ENCODE data around the gene ZNF630.
"Not testable (repeated sequence)": the region's sequence is repeated elsewhere in the genome, so short reads cannot be mapped to it uniquely, and the experiment has no call there.

The ZNF630 gene

DNA sequence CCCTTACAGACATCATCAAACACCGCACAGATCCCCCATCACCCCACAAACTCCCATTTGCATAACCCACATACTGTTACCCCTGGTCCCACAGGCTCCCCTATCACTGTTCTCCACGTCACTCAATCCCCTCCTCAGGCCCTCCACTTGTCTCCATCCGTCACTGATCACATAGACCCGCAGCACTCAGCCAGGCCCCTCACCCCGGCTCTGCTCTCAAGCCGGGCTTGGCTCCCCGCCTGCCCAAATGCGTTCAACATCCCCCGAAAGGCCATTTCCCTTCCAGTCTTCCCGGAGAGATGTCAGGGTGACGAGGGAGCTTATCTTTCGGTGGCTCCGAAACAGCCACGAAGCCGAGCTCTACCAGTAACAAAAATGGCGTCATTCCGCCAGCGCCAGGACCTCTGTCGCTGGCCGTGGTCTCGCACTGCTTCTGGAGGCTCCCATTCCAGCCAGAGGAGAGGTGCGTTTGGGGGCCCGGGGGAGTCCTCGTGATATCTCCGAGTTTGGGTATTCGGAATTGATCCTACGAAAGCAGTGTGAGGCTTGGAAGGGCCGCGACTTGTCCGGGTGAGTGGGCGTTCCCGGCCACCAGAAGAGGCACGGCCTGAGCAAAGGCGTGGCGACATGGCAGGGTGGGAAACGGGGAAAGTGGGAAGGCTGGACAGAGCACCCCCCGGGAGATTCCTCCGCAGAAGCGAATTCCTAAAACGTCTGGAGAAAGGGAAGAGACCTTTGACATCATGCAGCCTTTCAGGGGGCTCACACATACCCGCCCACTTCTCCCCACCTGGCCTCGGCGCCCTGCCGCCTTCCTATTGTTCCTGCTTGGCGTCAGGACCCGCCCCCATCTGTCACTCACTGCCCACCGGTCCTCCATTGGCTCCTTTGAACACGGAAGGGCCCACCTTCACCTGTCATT lies at the start of gene ZNF630:
TSS of gene ZNF630 (minus strand) at position 577 of the 922 bp plus-strand sequence. CDS start 4,754 bp downstream, outside the sequence.
- peak; percentile 0 for DNase-seq

DNA sequence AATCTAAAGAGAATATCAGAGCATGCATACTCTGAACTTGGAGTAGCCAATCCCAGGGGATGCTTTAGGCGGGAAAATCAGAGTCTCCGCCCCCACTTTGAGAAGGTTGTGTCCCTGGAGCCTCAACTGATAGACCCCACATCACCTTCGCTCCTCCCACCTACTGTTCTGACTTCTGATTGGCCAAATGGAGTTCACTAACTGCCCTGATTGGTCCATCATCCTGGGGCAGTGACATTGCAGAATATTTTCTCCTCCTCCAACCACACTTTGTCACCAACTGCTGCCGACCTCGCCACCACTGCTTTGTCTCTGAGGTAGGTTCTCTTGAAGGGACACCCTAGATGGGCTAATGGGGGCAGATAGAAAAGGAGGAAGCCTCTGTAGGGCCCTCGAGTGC lies 36.3 kb upstream of the ZNF630 start:
- DNase-seq = no peak

DNA sequence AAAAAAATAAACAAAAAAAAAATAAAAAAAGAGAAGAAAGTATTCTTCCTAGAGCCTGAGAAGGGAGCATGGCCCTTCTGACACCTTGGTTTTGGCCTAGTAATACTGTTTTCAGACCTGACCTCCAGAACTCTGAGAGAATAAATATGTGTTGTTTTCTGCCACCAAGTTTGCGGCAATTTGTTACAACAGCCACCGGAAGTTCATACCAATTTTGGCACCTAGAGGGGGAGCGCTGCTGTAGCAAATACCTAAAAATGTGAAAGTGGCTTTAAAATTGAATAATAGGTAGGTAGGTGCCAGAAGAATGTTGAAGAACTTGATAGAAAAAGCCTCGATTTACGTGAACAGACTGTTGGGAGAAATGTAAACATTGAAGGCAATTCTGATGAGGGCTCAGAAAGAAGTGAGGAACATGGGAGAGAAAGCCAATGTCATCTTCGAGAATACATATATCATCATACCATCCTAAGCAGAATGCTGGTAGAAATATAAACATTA lies 31.5 kb upstream of the ZNF630 start:
- DNase-seq = no peak

DNA sequence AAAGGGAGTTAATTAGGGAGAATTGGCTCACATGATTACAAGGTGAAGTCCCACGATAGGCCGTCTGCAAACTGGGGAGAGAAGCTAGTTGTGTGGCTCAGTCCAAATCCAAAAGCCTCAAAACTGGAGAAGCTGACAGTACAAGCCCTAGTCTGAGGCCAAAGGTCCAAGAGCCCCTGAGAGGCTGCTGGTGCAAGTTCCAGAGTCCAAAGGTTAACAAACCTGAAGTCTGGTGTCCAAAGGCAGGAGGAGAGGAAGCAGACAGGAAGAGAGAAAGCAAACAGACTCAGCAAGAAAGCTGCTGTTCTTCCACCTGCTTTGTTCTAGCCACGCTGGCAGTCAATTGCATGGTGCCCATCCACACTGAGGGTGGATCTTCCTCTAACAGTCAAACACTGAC lies 30.0 kb upstream of the ZNF630 start:
- no peak for DNase-seq

DNA sequence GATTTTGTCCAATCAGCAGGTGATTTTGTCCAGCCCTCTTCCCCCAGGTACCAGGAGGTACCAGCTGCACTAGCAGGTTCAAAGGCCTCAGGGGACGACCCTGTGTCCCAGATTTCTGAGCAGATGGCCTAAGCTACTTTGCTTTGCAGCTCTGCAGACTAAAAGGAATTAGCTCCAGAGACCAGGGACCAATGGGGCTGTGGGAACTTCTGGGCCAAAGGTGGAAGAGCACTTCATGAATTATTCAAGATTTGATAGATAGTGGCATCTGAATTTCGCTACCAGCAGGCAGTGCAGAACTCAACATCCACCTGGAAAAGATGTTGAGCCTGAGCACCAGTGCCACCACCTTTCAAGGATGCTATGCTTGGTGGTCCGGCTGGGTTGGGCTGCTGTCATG lies 21.1 kb upstream of the ZNF630 start:
- DNase-seq = not testable (repeated sequence)

DNA sequence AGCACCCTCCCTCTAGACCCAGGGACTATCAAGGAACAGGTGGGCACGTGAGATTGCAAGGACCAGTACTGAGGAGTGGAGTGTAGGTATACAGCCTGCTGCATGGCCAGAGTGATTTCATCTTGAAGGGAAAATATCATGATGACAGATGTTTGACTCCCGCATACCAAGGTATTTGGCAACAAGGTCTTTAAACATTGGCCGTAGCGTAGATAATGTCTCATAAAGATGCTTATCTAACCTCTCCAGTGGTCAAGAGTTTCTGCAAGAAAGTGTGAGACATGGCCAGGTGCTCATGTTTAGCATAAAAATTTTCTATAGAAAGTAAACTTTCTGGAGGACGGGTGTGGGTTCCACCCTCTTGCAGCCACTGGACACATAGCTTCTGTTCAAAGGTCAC lies 18.7 kb upstream of the ZNF630 start:
- DNase-seq = no peak

DNA sequence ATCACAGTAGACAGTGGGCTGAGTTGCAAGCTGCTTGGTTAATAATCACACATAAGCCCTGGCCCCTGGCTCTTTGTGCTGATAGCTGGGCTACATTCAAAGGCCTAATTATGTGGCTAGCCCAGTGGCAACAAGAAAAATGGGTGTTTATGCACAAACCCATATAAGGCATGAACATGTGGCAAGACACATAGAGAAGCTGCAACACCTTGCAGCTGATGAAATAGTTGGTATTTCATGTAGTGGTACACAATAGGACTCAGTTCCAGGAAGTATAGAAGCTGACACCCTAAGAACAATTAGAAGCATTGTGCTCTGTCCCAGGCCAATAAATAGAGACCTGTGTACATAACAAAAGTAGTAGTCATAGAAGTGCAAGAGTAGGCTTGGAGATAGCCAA lies 14.6 kb upstream of the ZNF630 start:
- no peak for DNase-seq

DNA sequence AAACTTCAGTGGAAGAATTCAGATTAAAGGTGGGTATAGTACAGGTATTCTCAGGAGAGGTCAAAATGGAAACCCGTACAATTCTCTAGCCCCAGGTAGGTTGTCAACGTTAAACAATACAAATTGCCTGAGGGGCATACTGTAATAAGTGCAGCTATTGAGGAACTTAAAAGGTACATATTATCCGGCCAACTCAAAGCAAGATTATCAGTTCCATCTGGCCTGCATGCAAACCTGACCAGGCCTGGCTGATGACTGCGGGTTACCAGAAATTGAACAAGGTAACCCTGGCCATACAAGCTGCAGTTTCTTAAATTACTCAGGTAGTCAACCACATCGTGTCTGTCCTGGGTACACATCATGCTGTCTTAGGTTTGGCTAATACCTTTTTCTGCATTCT lies 12.3 kb upstream of the ZNF630 start:
- no peak for DNase-seq

DNA sequence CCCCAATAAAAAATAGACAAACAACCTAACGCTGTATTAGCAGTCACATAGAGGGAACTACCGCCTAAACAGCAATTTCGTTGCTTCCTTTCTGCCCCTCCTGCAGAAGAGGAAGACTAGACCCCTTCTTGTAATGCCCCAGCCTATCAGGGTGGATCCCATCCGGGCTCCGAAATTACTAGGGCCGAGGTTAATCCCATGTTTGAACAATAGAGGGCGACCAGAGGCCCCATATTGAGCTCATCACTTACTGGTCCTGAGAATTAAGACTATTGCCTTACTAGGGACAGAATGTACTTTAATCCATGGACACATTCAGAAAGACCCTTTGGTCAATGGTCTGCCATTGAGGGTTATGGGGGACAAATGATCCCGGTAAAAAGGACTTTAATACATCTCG lies 11.8 kb upstream of the ZNF630 start:
- peak; percentile 1 for DNase-seq

DNA sequence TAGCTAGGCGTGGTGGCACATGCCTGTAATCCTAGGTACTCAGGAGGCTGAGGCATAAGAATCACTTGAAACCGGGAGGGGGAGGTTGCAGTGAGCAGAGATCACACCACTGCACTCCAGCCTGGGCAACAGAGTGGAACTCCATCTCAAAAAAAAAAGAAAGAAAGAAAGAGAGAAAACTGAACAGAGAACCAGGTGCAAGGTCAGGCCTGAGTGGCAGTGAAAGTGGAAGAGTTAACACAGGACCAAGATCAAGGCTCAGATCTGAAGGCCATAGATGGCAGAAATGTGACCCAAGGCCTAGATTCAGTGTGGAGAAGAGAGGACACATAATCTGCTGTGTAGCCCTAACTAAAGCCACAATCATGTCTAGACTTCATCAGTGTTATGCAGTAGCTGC lies 4.9 kb upstream of the ZNF630 start:
- no peak for DNase-seq

DNA sequence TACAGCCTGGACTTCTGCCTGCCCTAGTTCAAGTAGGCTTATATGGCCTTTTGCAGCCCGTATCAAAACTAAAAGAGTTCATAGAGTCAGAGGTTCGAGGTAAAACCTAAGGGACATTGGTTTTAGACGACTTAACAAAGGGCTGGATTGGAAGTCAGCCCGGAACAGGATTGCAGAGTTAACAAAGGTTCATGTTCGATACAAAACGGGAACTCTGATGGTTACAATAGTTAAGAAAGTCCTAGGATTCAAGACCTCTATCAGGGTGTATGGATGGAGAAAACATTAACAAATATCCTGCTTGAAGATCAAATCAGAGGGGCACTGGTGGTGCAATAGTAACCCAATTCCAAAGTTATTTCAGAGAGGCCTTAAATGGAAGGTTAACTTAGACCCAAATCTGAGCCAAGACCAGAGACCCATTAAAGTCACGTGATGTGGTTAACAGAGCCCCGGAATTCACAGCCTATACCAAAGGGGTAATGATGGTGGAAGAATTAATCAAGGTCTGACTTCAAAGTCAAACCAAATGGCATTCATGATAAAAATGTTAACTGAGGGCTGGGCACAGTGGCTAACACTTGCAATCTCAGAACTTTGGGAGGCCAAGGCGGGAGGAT lies 656 bp upstream of the ZNF630 start:
- DNase-seq = peak; percentile 0

DNA sequence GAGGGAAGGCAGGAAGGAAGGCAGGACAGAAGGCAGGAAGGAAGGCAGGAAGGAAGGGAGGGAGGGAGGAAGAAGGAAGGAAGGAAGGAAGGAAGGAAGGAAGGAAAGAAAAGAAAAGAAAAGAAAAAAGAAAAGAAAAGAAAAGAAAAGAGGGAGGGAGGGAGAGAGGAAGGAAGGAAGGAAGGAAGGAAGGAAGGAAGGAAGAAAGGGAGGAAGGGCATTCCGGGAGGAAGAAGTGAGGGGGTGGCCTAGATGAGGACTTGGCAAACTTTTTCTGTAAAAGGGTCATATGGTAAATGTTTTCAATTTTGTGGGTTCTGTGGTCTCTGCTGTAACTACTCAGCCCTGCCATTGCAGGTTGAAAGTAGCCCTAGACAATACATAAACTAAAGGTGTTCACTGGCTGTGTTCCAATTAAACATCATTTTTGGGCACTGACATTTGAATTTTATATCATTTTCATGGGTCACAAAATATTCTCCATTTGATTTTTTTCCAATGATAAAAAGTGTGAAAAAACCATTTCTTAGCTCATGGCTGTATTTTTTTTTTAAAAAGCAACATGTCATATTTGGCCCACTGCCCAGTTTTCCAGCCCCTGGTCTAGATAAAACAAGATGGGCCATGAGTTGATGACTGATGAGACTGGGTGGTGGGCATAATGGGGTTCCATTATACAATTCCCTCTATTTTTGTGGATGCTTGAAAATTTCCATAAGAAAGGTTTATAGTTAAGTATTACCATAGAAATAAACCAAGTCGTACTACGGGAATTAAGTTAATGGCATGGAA lies 3.1 kb downstream of the ZNF630 start:
- no peak for DNase-seq

DNA sequence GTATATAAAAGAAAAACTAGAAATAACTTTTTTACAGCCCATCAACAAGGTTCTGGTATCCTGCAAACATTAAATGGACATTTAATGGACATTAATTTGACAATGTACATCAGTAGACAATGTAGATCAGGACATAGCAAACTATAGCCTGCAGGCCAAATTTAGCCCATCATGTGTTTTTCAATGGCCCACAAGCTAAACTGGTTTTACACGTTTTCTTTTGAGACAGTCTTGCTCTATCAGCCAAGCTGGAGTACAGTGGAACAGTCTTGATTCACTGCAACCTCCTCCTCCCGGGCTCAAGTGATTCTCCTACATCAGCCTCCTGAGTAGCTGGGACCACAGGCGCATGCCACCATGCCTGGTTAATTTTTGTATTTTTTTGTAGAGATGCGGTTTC lies 7.2 kb downstream of the ZNF630 start:
- no peak for DNase-seq

DNA sequence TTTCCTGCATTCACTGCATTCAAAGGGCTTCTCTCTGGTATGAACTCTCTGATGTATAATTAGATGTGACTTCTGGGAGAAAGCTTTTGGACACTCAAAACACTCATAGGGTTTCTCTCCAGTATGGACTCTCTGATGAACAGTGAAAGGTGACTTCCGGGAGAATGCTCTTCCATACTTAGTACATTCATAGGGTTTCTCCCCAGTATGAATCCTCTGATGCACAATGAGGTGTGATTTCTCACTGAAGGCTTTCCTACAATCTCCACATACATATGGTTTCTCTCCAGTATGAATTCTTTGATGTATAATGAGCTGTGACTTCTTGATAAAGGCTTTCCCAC lies 12.2 kb downstream of the ZNF630 start:
- DNase-seq = no peak

DNA sequence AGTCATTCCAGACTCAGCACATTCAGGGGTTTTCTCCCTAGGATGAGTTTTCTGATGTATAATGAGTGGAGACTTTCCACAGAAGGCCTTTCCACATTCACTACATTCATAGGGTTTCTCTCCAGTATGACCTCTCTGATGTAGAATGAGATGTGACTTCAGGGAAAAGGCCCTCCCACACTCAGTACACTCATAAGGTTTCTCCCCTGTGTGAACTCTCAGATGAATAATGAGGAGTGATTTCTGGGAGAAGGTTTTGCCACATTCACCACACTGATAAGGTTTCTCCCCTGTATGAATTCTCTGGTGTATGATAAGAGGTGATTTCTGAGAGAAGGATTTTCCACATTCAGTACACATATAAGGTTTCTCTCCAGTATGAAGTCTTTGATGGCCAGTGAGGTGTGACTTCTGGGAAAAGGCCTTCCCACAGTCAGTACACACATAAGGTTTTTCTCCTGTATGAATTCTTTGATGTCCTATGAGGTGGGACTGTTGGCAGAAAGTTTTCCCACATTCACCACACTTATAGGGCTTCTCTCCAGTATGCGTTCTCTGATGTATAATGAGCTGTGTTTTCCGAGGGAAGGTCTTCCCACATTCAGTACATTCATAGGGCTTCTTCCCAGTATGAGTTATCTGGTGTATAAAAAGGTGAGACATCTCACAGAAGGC lies 12.7 kb downstream of the ZNF630 start:
- DNase-seq = no peak

DNA sequence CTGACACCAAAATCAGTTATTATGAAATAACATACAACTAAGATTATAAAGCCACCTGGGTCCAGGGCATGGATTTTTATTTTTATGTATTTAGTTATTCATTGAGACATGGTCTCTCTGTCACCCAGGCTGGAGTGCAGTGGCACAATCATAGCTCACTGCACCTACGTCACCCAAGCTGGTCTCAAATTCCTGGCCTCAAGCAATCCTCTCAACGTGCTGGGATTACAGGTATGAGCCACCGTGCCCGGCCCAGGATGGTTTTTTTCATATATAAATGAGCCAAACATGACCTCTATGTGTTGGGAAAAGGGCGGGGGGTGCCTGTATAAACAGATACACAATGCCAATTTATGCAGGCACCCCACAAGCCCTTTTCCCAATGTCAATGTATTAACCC lies 24.6 kb downstream of the ZNF630 start:
- no peak for DNase-seq

DNA sequence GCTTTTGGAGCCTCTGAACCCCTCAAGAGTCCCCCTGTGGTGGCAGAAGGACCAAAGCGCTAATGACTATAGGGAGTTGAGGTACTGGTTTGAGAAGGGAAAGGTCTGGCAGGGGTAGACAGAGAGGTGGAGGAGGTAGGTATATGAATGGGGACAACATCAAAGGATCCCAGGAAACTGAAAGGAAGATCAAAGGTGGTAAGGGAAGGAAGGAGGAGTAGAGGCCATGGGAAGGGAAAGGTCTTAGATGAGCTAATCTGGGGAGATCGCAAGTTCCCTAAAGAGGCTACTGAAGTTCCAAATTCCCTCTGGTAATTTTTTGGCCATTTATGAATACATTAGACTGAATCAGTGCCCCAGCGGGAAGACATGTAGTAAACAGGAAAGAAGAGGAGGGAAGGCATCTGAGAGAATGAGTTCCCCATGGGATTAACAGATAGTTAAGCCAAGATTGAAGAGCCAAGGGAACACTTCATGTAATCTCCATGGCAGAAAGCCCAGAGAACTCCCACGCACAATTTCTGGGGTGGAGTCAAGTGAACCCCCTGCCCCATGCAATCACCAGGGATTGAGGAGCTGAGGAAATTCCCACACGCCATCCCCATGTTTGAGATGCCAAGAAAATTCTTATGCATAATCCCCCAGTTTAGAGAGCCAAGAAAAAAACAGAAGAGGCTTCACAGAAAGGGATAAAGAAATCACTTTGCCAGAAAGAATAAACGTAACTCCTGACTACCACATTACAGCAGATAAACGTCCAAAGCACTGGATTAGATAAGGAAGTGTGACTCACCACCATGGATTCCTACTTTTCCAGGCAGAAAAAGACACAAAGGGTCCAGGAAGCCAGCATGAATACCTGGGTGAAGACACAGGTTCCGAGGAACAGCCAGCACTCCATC lies 25.8 kb downstream of the ZNF630 start:
- peak; percentile 19 for DNase-seq

DNA sequence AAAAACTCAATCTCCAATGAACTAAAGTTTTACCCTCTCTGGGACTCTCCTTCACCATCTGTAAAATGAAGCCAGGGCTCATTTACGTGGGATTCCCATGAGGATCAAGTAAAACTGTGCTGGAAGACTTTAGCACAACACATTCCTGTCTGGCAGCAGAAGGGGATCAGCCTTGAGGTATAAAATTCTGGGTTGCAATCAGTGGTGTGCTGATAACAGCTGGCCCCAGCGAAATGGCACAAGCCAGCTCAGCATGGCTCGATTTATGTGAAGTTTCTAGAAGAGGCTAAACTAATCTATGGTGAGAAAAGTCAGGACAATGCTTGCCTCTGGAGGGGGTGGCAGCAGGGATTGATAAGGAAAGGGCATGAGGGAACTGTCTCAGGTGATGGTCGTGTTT lies 28.4 kb downstream of the ZNF630 start:
- no peak for DNase-seq

DNA sequence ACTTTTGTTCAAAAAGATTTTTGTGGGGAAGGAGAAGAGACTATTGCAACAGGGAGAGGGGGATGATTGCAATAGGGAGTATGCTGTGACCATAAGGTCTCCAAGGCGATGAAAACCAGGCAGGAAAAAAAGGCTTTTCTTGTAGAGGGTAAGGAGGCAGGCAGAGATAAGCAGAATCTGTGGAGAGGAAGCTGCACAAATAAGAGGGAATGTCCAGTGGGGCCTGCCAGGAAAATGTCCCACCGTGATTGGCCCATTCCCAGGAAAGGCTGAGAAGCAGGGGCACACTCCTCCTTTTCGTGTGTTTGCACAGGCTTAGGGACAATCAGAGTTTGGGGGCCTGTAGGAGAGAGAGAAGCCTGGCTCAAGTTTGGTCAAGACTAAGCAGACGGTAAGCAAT lies 35.5 kb downstream of the ZNF630 start:
- DNase-seq = no peak

DNA sequence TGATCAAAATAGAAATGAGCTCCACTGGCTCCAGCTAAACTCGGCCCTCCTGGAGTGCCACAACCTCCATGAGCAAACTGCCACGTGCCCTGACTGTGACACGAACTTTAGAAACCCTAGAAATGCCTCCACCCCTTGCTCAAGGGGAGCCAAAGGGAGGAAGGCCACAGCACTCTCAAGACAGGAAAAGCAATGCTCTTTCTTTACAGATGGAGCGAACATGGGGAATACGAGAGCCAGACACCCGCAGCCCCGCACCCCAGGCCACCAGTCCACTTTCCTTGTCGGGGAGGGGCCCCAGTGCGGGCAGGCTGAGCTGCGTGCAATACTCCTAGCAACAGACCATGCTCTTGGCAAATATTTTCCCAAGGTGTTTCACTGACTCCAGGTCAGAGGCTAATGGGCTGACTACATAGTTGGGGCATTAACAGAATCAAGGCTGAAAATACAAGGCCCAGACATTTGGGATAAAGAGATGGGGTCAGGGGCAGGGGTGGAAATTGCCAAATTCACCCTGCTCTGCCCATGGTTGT lies 40.7 kb downstream of the ZNF630 start:
- not testable (repeated sequence) for DNase-seq

DNA sequence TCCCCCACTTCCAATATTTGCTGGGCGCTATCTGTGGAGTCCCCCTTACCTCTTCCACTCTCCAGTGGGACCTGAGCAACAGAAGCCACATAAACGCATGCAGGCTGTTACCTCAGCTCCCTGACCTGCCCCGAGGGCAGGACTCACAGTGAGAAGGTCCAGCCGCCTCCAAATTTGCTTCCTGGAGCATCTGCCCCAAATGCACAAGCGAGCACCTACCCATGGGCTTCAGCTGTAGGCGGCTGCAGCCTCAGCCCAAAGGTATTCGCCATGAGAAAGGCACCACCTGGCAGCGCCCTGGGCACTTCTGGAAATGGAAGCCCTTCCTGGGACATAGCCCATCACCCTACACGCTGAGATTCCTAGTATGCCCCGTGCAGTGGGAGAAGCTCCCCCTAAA lies 41.2 kb downstream of the ZNF630 start:
- no peak for DNase-seq

DNA sequence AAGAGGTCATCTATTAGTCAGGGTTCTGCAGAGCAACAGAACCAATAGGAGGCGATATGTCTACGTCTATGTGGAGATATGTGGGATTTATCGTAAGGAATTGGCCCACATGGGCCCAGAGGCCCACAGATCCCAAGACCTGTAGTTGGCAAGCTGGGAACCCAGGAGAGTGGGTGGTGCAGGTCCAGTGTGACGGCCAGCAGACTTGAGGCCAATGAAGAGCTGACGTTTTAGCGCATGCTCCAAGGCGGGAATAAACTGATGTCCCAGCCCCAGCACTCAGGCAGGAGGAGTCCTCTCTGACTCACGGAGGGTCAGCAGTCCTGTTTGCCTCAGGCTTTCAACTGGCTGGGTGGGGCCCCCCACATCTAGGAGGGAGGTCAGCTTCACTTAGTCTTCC lies 43.3 kb downstream of the ZNF630 start:
- DNase-seq = no peak

Data from kidney glomerular epithelial cell (primary cell).